Measurements from ENCODE around the gene EZR.

EZR gene

DNA sequence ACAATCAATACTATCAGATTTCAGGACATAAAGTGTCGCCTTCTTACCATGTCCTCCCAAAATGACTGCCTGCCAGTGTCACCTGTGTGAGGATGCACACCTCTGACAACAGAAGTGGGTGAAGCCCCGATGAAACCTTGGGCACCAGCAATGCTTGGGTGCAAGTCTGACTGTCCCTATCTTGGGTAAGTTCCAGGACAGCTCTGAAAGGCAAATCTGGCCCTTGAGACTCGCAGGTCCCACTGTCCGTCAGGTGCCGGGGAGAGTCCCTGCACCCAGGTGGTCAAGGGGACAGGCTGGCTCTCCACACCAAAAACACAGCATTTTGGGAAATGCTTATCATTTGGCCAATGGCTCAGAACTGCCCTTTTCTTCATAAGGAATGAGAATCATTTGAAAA is 43.3 kb downstream of the EZR start:
- DNase-seq (ENCODE audit: low spot score) = no peak

- no peak for DNase-seq (ENCODE audit: low spot score)
Measured at GRCh38 chr6:158774717-158775449, 44.3 kb downstream of the EZR start.

GRCh38 chr6:158773581-158774449 is 45.4 kb downstream of the EZR start:
- DNase-seq (ENCODE audit: low spot score) = no peak

- DNase-seq (ENCODE audit: low spot score) = peak; percentile 66
Measured at GRCh38 chr6:158772851-158773371, 46.3 kb downstream of the EZR start.

- DNase-seq (ENCODE audit: low spot score) = no peak
Measured at GRCh38 chr6:158772172-158772571, 47.0 kb downstream of the EZR start.

- DNase-seq (ENCODE audit: low spot score) = no peak
Measured at GRCh38 chr6:158771399-158772152, 47.6 kb downstream of the EZR start.

GRCh38 chr6:158770533-158771330 is 48.4 kb downstream of the EZR start:
- DNase-seq (ENCODE audit: low spot score) = no peak

DNA sequence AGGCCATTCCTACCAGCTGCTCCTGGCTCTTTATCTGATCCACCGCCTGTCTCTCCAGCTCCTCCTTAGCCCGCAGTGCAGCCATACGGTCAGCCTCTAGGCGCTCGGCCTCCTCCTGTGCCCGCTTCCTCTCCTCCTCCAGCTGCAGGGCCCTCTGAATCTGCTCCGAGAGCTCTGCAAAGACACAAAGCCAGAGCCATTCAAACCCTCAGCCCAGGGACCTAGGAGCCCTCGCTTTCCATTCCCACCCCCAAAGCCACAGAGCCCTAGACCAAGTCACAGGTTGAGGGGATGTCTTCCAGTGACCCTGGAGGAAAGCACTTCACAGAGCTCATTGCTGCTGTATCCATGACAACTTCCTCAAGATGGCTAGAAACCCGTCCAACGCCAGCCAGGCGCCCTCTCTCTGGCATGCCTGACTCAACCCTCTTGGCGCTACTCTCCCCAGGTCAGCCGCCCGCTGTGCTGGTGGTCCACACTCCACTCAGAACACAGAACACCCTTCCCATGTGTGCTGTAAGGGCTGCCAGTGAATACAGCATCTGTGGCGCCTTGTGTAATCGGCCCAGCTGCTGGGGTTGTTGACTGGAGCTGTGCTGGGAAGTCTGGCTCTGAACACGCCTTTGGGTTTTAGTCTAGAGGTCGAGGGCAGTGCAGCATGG is 49.3 kb downstream of the EZR start:
- DNase-seq (ENCODE audit: low spot score) = no peak

DNA sequence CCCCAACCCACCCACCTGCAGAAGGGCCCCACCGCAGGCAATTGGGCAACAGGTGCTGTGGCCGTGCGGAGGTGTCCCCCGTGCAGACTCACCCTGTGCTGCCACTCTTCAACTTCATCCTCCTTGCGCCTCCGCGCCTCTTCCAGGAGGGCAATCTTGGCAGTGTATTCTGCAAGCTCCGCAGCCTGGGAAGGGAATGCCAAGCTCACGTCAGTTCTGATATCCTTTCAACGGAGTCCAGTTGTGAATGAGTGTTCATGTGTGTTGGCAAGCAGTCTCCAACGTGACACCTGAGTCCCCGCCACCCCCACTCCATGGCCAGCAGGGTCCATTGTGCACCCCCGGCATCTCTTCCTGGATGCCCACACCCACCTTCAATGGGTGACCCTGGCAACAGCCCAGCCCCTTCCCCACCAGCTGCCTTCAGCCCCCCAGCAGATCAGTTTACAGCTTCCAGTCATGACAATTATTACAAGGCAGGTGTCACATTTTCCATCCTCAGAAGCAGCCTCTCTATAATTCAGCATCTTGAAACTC is 49.9 kb downstream of the EZR start:
- no peak for DNase-seq (ENCODE audit: low spot score)

DNA sequence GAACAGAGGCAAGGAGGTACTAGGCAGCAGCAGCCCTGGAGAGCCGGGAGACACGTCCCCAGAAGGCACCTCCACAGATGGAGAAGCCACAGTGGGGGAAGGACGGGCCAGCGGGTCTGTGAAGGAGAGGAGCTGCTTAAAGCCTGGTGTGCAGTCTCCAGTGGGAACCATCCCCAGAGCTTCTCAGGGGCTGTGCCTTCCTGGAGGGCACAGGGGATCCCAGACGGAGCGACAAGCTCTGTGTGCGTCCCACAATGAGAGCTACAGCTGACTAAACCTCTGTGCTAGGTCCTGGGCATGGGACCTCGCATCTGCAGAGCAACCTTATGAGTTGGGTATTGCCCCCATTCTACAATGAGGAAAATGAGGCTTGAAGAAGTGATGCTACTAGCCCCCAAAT is 50.7 kb downstream of the EZR start:
- no peak for DNase-seq (ENCODE audit: low spot score)

DNA sequence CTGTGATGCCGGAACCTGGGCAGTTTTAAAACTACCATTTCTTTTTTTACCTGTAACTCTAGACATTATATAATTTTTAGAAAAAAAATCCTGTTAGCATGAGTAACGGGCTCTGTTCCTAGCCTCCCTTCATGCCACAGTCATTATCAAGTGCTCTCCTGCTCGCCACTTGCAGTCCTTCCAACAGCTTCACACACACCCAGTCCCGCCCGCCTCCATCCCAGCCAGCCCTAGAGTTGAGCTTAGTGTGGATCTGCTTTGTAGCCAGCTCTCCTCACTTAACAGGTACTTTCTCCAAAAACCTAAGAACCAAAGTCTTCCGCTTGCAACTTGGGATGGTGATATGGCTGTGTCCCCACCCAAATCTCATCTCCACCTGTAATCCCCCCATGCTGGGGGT is 51.5 kb downstream of the EZR start:
- DNase-seq (ENCODE audit: low spot score) = no peak

DNA sequence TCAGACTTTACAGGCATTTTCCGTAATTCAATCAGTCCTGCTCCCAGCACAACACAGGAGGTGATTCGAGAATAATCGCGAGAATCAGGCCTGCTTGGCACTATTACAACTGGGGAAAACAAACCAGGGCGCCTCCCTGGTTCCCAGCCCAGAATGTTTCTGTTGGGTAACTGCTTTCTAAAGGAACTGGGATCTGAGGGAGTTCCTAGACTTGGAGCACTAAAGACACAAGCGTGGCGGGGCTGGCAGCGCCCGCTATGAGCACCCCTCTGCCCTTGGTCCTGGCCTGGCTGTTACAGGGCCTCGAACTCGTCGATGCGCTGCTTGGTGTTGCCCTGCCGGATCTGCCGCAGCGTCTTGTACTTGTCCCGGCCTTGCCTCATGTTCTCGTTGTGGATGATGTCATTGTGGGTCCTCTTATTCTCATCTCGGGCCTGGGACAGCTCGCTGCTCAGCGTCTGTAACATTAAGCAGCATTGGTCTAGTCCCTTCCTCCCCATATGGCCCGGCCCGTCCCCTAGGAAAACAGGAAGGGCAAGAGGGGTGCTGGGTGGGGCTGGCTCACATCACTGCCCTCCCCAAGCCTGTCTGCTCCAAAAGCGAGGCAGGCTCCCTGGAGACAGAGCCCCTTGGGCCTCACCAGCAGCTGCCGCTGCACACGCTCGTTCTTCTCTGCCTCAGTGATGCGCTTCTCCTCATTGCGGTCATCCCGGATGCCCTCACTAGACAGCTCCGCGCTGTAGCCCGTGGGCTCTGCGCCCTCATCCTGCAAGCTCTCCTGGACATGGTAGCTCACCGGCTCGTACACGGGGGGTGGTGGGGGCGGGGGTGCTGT is 52.3 kb downstream of the EZR start:
- DNase-seq (ENCODE audit: low spot score) = no peak

- DNase-seq (ENCODE audit: low spot score) = no peak
Measured at GRCh38 chr6:158765499-158766068, 53.6 kb downstream of the EZR start.

- DNase-seq (ENCODE audit: low spot score) = no peak
Measured at GRCh38 chr6:158764926-158765325, 54.2 kb downstream of the EZR start.

DNA sequence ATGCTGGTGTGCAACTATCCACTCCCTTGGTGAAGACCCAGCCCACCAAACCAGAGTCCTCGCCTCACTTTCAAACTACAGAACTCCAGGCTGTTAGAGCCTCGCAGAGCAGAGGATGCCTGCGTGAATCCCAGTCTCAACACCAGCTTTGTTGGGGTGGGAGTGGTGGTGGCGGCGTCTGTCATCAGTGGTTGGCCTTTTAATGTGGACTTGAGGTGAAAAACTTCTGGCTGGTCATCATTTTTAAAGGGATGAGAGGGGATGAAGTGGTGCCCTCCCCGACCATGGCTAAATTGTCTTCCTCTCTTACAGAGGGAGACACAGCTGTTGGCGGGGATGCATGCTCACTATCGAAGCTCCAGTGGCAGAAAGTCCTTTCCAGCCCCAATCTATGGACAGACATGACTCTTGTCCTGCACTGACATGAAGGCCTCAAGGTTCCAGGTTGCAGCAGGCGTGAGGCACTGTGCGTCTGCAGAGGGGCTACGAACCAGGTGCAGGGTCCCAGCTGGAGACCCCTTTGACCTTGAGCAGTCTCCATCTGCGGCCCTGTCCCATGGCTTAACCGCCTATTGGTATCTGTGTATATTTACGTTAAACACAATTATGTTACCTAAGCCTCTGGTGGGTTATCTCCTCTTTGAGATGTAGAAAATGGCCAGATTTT is 54.9 kb downstream of the EZR start:
- no peak for DNase-seq (ENCODE audit: low spot score)

GRCh38 chr6:158763434-158764182 is 55.6 kb downstream of the EZR start:
- DNase-seq (ENCODE audit: low spot score) = peak; percentile 17

DNA sequence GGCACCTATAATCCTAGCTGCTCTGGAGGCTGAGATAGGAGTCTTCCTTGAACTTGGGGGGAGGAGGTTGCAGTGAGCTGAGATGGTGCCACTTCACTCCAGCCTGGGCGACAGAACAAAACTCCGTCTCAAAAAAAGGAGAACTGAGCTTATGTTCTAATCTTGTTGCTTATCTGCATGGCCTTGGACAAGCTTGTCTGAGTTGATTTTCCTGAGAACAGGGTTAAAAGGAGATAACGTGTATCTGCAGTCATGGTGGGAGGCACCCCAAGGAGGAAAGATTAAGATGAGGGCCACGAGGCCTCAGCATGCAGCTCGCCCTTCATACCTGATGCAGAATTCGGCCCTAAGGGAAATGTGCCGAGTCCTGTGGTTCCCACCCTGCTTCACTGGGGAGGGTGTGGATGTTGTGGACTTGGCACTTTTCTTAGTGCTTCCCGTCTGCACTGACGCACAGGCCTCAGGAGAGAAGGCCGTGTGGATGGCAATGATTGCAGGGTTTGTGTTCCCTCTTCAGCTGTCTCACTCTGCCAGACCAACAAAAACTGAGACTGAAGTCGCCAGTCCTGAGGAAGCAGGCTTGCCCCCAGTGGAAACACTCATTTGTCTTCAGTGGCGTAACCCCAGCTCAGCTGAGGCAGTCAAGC is 56.3 kb downstream of the EZR start:
- DNase-seq (ENCODE audit: low spot score) = no peak

- no peak for DNase-seq (ENCODE audit: low spot score)
Measured at GRCh38 chr6:158761746-158762145, 57.4 kb downstream of the EZR start.
